SK-N-SH treated with all-trans-retinoic acid at 6 μM for 48 hours (cell line): ENCODE data around the gene ARHGAP11A.

Experiments used
- ARNTL ChIP-seq: fragments of 450-650 bp; formaldehyde crosslinking; IDR thresholded peaks from 2 replicates; pipeline ENCODE4 v1.5.0; 2020; ENCODE audit warnings: low read depth, mild to moderate bottlenecking, moderate library complexity, borderline replicate concordance
- PATZ1 ChIP-seq: fragments of 250-450 bp; sonication (Bioruptor Pico); IDR thresholded peaks from 2 replicates; pipeline ENCODE4 v1.8.0; 2020; ENCODE audit warnings: mild to moderate bottlenecking, moderate library complexity, borderline replicate concordance
- TOX ChIP-seq: fragments of 250-450 bp; sonication (Bioruptor Pico); IDR thresholded peaks from 2 replicates; pipeline ENCODE4 v1.8.0; 2021; ENCODE audit warnings: mild to moderate bottlenecking, moderate library complexity, borderline replicate concordance
- ZFP30 ChIP-seq: fragments of 450-650 bp; formaldehyde crosslinking; IDR thresholded peaks from 2 replicates; pipeline ENCODE4 v1.5.0; 2022; ENCODE audit warnings: mild to moderate bottlenecking, moderate library complexity
- ZNF8 ChIP-seq: fragments of 450-650 bp; formaldehyde crosslinking; IDR thresholded peaks from 2 replicates; pipeline ENCODE4 v1.5.0; 2020; ENCODE audit warnings: mild to moderate bottlenecking, moderate library complexity

- TF ChIP-seq ARNTL (no peak), TOX (CRISPR knock-in tag) (no peak), ZNF8 (CRISPR knock-in tag) (no peak), PATZ1 (CRISPR knock-in tag) (no peak), ZFP30 (no peak)
These were observed 48.4 kb downstream of the ARHGAP11A start for GRCh38 chr15:32663671-32664070.
